GM12891 (cell line): ENCODE results near the gene CD244.

Source experiments
- POLR2A ChIP-seq: IDR thresholded peaks from 2 replicates; pipeline ENCODE4 v1.6.1; 2011; ENCODE audit warnings: low read depth, low read length, control low read depth
- POLR2AphosphoS5 ChIP-seq: IDR thresholded peaks from 2 replicates; pipeline ENCODE4 v1.6.1; 2011; ENCODE audit warnings: low read depth, low read length, control low read depth
- POU2F2 ChIP-seq: IDR thresholded peaks from 2 replicates; pipeline ENCODE4 v1.6.1; 2011; ENCODE audit warnings: low read depth, mild to moderate bottlenecking, control low read depth, low read length, moderate library complexity

GRCh38 chr1:160904783-160905616, 42.3 kb upstream of the CD244 start:
- TF ChIP-seq POU2F2 = no peak
- TF ChIP-seq POLR2AphosphoS5 = no peak
- no peak for TF ChIP-seq POLR2A
